Cardiac septum (tissue), 1 donor: ENCODE results near the gene ZNF407. TPM values are rescaled to one million over a fixed set of nuclear protein-coding genes. Genes with fewer than 3 reads are reported as not detected.
A peak's percentile ranks its signal among the peaks of the same experiment; 100 is the strongest.
"Not testable (repeated sequence)": the region's sequence is repeated elsewhere in the genome, so short reads cannot be mapped to it uniquely, and the experiment has no call there.

Experiments used
- DNase-seq: peaks from one replicate; pipeline ENCODE4 v3.0.0-alpha.2; 2020; ENCODE audit warnings: low spot score
- intact Hi-C: fragments of 100-400 bp; cut with DNase I; formaldehyde crosslinking; loops from one replicate; pipeline ENCODE4 v1.14.0; 2022
- total RNA-seq: library from RNA; stranded (reverse); fragmentation: NEBNext Ultra II Directional; extraction: Animal tissue kit (Norgen Biotek cat#: 25700); gene quantifications from one replicate; pipeline ENCODE4 v1.2.1, GENCODE V29; 2021
- donor health status: DM: no; HTN: no; CAD: no.

Gene ZNF407
- total RNA-seq, 1 donor from 2014 or later, result 14.1 TPM

GRCh38 chr18:75067996-75068645, 470.5 kb downstream of the ZNF407 start:
- intact Hi-C loops, result no loop called here

GRCh38 chr18:75068682-75069435, 471.2 kb downstream of the ZNF407 start:
- intact Hi-C loops, result no loop called here

More at GRCh38 chr18:75067996-75068645, 470.5 kb downstream of the ZNF407 start:
- peak; percentile 53 for DNase-seq

GRCh38 chr18:75070235-75070624, 472.6 kb downstream of the ZNF407 start:
- peak; percentile 54 for DNase-seq
- intact Hi-C loops, result loop anchor here (5.0 kb wide), 1 partner anchor 102 kb away; no protein-coding TSS in a partner anchor

More at GRCh38 chr18:75068682-75069435, 471.2 kb downstream of the ZNF407 start:
- peak; percentile 66 for DNase-seq

GRCh38 chr18:75070625-75071483, 473.2 kb downstream of the ZNF407 start:
- DNase-seq, result peak; percentile 91
- intact Hi-C loops, result loop anchor here (5.0 kb wide), 1 partner anchor 101 kb away; no protein-coding TSS in a partner anchor

- intact Hi-C loops, result loop anchor here (5.0 kb wide), 1 partner anchor 101 kb away; no protein-coding TSS in a partner anchor
- DNase-seq, result no peak
Observed at GRCh38 chr18:75071484-75071785, 473.8 kb downstream of the ZNF407 start.

GRCh38 chr18:75071866-75072671, 474.4 kb downstream of the ZNF407 start:
- DNase-seq, result peak; percentile 54
- intact Hi-C loops, result loop anchor here (5.0 kb wide), 1 partner anchor 100 kb away; no protein-coding TSS in a partner anchor

- intact Hi-C loops, result loop anchor here (5.0 kb wide), 1 partner anchor 99 kb away; no protein-coding TSS in a partner anchor
- DNase-seq, result peak; percentile 66
Observed at GRCh38 chr18:75072672-75073371, 475.2 kb downstream of the ZNF407 start.

GRCh38 chr18:75073654-75074053, 476.0 kb downstream of the ZNF407 start:
- DNase-seq, result peak; percentile 63
- intact Hi-C loops, result loop anchor here (5.0 kb wide), 1 partner anchor 99 kb away; no protein-coding TSS in a partner anchor

GRCh38 chr18:75074196-75075015, 476.7 kb downstream of the ZNF407 start:
- peak; percentile 62 for DNase-seq
- intact Hi-C loops, result loop anchor here (5.0 kb wide), 1 partner anchor 98 kb away; no protein-coding TSS in a partner anchor

- intact Hi-C loops, result no loop called here
- peak; percentile 62 for DNase-seq
Observed at GRCh38 chr18:75075016-75075305, 477.3 kb downstream of the ZNF407 start.

- DNase-seq, result peak; percentile 72
- intact Hi-C loops, result no loop called here
Observed at GRCh38 chr18:75075429-75075841, 477.8 kb downstream of the ZNF407 start.

GRCh38 chr18:75076286-75076685, 478.6 kb downstream of the ZNF407 start:
- intact Hi-C loops, result no loop called here

GRCh38 chr18:75081486-75081885, 483.8 kb downstream of the ZNF407 start:
- intact Hi-C loops, result no loop called here
- DNase-seq, result no peak

More at GRCh38 chr18:75076286-75076685, 478.6 kb downstream of the ZNF407 start:
- peak; percentile 49 for DNase-seq

GRCh38 chr18:75083131-75083530, 485.5 kb downstream of the ZNF407 start:
- intact Hi-C loops, result no loop called here
- no peak for DNase-seq

- DNase-seq, result peak; percentile 60
- intact Hi-C loops, result no loop called here
Observed at GRCh38 chr18:75083761-75084160, 486.1 kb downstream of the ZNF407 start.

GRCh38 chr18:75085676-75086075, 488.0 kb downstream of the ZNF407 start:
- DNase-seq, result not testable (repeated sequence)

GRCh38 chr18:75086494-75087034, 488.9 kb downstream of the ZNF407 start:
- no peak for DNase-seq
- intact Hi-C loops, result no loop called here

More at GRCh38 chr18:75085676-75086075, 488.0 kb downstream of the ZNF407 start:
- intact Hi-C loops, result not testable (repeated sequence)
